ENCODE data around the gene PSEN1.

DNA sequence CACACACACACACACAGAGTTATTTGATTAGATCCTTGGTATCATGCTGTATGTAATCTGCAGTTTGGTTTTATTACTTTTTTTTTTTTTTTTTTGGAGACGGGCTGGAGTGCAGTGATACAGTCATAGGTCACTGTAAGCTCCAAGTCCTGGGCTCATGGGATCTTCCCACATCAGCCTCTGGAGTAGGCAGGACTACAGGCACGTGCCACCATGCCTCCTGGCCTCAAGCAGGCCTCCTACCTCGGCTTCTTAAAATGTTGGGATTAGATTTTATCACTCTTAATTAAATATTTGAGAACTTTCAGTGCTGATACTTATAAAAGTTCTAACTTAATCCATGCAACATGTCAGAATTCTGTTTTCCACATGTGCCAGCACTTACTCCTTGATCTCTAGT, 31.3 kb upstream of the PSEN1 start:
- TF ChIP-seq, protein P1, sequence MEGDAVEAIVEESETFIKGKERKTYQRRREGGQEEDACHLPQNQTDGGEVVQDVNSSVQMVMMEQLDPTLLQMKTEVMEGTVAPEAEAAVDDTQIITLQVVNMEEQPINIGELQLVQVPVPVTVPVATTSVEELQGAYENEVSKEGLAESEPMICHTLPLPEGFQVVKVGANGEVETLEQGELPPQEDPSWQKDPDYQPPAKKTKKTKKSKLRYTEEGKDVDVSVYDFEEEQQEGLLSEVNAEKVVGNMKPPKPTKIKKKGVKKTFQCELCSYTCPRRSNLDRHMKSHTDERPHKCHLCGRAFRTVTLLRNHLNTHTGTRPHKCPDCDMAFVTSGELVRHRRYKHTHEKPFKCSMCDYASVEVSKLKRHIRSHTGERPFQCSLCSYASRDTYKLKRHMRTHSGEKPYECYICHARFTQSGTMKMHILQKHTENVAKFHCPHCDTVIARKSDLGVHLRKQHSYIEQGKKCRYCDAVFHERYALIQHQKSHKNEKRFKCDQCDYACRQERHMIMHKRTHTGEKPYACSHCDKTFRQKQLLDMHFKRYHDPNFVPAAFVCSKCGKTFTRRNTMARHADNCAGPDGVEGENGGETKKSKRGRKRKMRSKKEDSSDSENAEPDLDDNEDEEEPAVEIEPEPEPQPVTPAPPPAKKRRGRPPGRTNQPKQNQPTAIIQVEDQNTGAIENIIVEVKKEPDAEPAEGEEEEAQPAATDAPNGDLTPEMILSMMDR (conservative IDR thresholded peaks at IDR 0.05; ENCODE audit: low read depth, low read length): no peak
- TF ChIP-seq EZH2 (IDR thresholded peaks at IDR 0.05; ENCODE audit: borderline replicate concordance, low read depth, low read length, poor library complexity, severe bottlenecking): no peak
